SK-N-SH (cell line): Measurements from ENCODE around the gene SSUH2.

Experiments
- CHD2 ChIP-seq: fragments of 150-350 bp; IDR thresholded peaks from 2 replicates; pipeline ENCODE4 v1.6.1; 2018; ENCODE audit warnings: low read length; ENCODE audit not compliant: partially characterized antibody
- EP300 ChIP-seq, 2 experiments: IDR thresholded peaks; 2 replicates each; pipeline versions ENCODE4 v1.4.0 to v1.6.1; 2012; ENCODE audit warnings: borderline replicate concordance in 1 of 2, low read depth in 1 of 2, low read length in 1 of 2
- EZH2phosphoT487 ChIP-seq: fragments of 200-600 bp; sonication (generic); IDR thresholded peaks from 2 replicates; pipeline ENCODE4 v1.6.1; 2017; ENCODE audit warnings: low read depth, mixed run types, mild to moderate bottlenecking, antibody characterized with exemption, moderate library complexity, borderline replicate concordance
- RAD21 ChIP-seq: IDR thresholded peaks from 2 replicates; pipeline ENCODE4 v1.6.1; 2012; ENCODE audit warnings: mild to moderate bottlenecking, low read length
- RFX5 ChIP-seq: IDR thresholded peaks from 2 replicates; pipeline ENCODE4 v1.6.1; 2012; ENCODE audit warnings: mild to moderate bottlenecking, improper control_type of control experiment, low read length
- RXRA ChIP-seq: IDR thresholded peaks from 2 replicates; pipeline ENCODE4 v1.4.0; 2012; ENCODE audit warnings: low read depth, mild to moderate bottlenecking, borderline replicate concordance
- TAF1 ChIP-seq: IDR thresholded peaks from 2 replicates; pipeline ENCODE4 v1.6.1; 2012; ENCODE audit warnings: low read depth, mild to moderate bottlenecking, low read length, moderate library complexity, borderline replicate concordance
- TF ChIP-seq, protein P1 (sequence below): fragments of 200-600 bp; sonication (generic); IDR thresholded peaks from 2 replicates; pipeline ENCODE4 v1.6.1; 2017; ENCODE audit warnings: antibody characterized with exemption, mild to moderate bottlenecking, moderate library complexity

DNA sequence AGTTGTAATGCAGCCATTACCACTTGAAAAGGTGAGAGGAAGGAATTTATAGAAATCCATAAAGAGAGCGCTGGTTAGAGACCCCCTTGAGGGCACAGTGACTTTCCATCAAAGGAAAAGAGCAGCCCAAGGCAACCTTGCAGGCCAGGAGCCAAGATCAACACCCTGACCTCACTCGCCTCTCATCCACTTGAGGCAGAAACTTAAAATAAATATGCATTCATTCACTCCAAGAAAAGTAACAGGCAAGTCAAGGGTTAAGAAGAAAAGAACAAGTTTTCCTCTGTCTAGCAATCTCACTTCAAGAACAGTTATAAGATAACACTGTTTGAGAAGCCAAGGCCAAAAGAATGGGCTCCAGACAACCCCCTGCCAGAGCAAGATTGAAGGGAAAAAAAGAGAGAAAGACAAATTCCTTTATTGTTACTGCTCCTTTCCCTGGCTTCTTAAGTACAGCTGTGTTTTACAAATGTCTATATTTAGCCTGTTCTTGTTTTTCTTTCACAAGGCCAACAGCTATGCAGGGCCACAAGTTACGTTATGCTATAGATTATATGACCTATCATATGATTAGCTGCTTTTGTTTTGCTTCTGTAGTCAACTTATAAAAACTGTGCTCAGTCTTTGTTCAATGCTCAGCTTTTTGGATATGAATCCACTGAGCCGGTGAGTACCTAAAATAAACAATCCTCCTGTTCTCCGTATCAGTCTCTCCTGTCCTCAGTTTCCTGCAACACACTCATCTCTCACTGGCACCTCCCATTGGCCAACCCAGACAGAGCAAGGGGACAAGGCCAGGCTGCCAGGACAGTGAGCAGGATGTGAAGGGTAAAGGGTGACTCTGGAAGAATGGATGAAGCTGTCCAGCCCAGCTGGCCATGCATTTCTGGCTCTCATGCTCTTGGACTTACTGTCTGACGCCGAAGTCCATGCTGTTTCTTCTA lies 15.8 kb upstream of the SSUH2 start:
- no peak for TF ChIP-seq CHD2
- TF ChIP-seq, protein P1, sequence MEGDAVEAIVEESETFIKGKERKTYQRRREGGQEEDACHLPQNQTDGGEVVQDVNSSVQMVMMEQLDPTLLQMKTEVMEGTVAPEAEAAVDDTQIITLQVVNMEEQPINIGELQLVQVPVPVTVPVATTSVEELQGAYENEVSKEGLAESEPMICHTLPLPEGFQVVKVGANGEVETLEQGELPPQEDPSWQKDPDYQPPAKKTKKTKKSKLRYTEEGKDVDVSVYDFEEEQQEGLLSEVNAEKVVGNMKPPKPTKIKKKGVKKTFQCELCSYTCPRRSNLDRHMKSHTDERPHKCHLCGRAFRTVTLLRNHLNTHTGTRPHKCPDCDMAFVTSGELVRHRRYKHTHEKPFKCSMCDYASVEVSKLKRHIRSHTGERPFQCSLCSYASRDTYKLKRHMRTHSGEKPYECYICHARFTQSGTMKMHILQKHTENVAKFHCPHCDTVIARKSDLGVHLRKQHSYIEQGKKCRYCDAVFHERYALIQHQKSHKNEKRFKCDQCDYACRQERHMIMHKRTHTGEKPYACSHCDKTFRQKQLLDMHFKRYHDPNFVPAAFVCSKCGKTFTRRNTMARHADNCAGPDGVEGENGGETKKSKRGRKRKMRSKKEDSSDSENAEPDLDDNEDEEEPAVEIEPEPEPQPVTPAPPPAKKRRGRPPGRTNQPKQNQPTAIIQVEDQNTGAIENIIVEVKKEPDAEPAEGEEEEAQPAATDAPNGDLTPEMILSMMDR, result no peak
- no peak for TF ChIP-seq EZH2phosphoT487
- no peak for TF ChIP-seq EP300 (IDR thresholded peaks at IDR 0.05; ENCODE audit: borderline replicate concordance in 1 of 2, low read depth in 1 of 2, low read length in 1 of 2)
- no peak for TF ChIP-seq RFX5
- no peak for TF ChIP-seq RAD21
- no peak for TF ChIP-seq TAF1
- no peak for TF ChIP-seq RXRA
